ENCODE data around the gene LMO1.

Gene LMO1

GRCh38 chr11:8241373-8242117, 22.1 kb downstream of the LMO1 start:
- TF ChIP-seq, protein P1, sequence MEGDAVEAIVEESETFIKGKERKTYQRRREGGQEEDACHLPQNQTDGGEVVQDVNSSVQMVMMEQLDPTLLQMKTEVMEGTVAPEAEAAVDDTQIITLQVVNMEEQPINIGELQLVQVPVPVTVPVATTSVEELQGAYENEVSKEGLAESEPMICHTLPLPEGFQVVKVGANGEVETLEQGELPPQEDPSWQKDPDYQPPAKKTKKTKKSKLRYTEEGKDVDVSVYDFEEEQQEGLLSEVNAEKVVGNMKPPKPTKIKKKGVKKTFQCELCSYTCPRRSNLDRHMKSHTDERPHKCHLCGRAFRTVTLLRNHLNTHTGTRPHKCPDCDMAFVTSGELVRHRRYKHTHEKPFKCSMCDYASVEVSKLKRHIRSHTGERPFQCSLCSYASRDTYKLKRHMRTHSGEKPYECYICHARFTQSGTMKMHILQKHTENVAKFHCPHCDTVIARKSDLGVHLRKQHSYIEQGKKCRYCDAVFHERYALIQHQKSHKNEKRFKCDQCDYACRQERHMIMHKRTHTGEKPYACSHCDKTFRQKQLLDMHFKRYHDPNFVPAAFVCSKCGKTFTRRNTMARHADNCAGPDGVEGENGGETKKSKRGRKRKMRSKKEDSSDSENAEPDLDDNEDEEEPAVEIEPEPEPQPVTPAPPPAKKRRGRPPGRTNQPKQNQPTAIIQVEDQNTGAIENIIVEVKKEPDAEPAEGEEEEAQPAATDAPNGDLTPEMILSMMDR (conservative IDR thresholded peaks at IDR 0.05), result no peak
- TF ChIP-seq ZFX (IDR thresholded peaks at IDR 0.05), result no peak
- H3K27ac ChIP-seq, result no peak overlapping the region

- no peak for TF ChIP-seq ZFX (IDR thresholded peaks at IDR 0.05)
- TF ChIP-seq, protein P1 (conservative IDR thresholded peaks at IDR 0.05), result no peak
- no peak overlapping the region for H3K27ac ChIP-seq
Observed at GRCh38 chr11:8239536-8240228, 24.0 kb downstream of the LMO1 start.

GRCh38 chr11:8239040-8239439, 24.6 kb downstream of the LMO1 start:
- H3K27ac ChIP-seq, result no peak overlapping the region
- no peak for TF ChIP-seq ZFX (IDR thresholded peaks at IDR 0.05)
- TF ChIP-seq, protein P1 (conservative IDR thresholded peaks at IDR 0.05), result no peak

GRCh38 chr11:8237453-8237852, 26.2 kb downstream of the LMO1 start:
- TF ChIP-seq, protein P1 (conservative IDR thresholded peaks at IDR 0.05), result no peak
- no peak for TF ChIP-seq ZFX (IDR thresholded peaks at IDR 0.05)
- H3K27ac ChIP-seq, result no peak overlapping the region

- TF ChIP-seq, protein P1 (conservative IDR thresholded peaks at IDR 0.05), result no peak
- no peak for TF ChIP-seq ZFX (IDR thresholded peaks at IDR 0.05)
- H3K27ac ChIP-seq, result no peak overlapping the region
Observed at GRCh38 chr11:8235925-8236324, 27.8 kb downstream of the LMO1 start.

- H3K27ac ChIP-seq, result no peak overlapping the region
- no peak for TF ChIP-seq ZFX (IDR thresholded peaks at IDR 0.05)
- TF ChIP-seq, protein P1 (conservative IDR thresholded peaks at IDR 0.05), result no peak
Observed at GRCh38 chr11:8234910-8235309, 28.8 kb downstream of the LMO1 start.

GRCh38 chr11:8234425-8234821, 29.3 kb downstream of the LMO1 start:
- H3K27ac ChIP-seq, result no peak overlapping the region
- no peak for TF ChIP-seq ZFX (IDR thresholded peaks at IDR 0.05)
- TF ChIP-seq, protein P1 (conservative IDR thresholded peaks at IDR 0.05), result no peak; the same call in 1 of the 2 replicates

Measured in C4-2B (cell line).